ENCODE measurements around the gene FILIP1.

FILIP1 gene

DNA sequence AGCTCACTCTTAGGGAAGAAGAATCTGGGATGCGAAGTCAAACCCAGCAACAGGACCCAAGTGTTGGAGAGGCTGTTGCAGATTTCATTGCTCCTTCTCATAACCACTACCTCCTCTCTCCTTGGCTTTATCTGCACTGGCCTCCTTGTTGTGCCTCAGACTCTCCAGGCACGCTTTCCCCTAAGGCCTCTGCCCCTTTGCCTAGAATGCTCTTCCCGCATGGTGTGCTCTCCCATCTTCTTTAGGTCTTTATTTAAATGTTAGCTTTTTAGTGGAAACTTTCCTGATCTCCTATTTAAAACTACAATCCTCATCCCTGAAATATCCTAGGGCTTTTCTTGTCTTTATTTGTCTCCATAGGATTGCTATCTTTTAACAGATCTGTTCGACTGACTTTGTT, 114.1 kb downstream of the FILIP1 start:
- no peak for DNase-seq (ENCODE audit: low read depth)

DNA sequence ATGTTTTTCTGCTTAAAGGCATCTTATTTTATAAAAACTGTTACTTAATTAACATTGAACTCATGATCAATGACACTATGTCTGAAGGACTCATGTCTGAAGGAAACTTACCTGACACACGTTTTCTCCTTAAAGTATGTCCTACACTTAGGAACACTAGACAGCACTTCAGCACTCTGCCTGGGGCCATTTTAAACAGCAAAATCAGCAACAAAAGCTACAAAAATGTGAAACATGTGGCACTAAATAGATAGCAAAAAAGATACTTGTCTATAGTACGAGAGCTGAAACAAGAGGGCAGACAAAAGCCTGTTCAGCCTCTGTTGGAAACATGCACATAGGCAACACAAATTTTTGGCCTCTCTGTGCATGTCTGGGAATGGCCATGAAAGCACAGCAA, 115.5 kb downstream of the FILIP1 start:
- no peak for DNase-seq (ENCODE audit: low read depth)

DNA sequence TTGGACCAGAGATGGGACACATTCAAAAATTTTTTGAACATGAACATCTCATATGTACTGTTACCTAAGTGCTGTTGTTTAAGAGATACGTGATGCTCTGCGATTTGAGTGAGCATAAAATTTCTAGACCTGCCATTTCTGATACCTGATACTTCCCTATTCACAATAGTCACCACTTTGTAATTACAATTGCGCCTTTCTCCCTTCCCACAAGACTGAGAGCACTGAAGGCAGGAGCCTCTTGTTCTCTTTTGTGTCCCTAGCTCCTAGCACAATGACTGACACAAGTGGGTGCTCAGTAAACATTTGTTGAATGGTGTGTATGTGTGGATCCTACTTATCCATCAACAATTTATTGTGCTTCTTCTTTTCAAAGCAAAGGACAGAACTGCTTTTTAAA, 116.2 kb downstream of the FILIP1 start:
- no peak for DNase-seq (ENCODE audit: low read depth)

DNA sequence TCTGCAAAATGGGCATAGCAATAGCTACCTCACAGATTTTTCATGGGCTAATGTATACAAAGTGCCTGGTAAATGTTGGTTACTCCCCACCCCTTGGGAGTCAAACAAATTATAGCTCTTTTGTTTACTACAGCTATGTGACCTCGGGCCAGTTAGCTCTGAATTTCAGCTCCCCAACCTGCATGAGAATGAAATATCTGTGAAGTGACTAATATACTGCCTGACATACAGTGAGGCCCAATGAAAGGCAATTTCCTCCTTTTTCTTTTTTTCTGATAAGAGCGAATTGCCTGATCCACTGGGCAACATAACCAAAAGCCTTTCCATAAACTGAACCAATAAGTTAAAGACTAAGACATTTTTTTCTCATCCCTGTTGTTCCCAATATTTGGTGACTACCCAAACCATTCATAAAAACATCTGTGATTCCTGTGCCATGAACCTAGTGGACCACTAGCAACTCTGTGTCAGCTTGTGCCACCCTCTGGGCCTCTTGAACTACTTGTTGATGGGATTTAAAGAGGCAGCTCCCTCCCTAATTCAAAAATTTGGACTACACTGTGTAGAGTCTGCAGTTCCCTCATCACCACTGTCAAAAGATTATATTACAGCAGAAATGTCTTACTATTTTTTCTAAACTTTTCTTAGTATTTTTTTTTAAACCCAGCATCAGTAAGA, 117.1 kb downstream of the FILIP1 start:
- no peak for DNase-seq (ENCODE audit: low read depth)

DNA sequence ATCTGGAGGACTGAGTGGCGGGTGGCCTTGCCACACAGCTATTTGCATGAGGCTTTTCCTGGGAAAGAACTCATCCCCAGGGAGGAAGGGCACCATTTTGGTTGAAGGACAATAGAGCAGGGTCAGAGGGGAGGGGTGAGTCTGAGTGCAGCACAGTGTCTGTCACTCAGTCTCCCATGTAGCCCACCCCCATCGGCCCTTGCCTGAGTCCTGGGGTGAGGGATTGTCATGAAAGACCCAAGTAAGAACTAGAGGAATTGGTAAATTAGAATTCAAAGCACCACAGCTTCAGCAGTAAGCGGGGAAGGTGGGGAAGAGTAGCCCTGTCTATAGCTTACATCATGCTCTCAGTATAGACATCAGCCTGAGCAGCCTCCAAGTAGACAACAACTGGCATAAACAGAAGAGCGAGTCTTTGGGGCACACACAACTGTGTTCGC, 118.6 kb downstream of the FILIP1 start:
- DNase-seq (ENCODE audit: low read depth) = no peak

DNA sequence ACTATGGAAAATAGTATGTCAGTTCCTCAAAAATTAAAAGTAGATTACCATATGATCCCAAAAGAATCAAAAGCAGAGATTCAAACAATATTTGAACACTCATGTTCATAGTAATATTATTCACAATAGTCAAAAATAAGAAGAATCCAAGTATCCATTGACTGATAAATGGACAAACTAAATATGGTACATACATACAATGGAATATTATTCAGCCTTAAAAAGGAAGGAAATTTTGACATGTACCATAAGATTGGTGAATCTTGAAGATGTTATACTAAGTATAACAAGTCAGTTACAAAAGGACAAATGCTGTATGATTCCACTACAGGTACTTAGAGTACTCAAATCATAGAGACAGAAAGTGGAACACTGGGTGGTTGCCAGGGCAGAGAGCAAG, 120.7 kb downstream of the FILIP1 start:
- no peak for DNase-seq (ENCODE audit: low read depth)

DNA sequence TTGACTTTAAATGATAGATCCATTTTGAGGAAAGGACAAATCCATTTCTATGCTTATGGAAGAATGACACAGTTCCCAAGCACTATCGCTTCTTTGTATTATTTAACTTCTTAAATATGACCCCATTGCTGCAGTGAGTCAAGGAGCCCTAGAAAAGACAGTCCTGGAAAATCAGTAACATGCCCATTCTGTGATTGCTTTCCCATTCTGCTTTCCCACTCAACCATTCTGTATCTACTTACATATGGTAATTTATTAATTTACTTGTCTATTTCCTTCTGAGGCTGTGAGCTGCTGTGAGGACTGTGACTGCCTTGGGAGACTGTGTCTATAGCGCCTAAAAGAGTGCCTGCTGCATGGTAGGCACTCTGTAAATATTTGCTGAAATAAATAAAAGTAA, 123.6 kb downstream of the FILIP1 start:
- no peak for DNase-seq (ENCODE audit: low read depth)

DNA sequence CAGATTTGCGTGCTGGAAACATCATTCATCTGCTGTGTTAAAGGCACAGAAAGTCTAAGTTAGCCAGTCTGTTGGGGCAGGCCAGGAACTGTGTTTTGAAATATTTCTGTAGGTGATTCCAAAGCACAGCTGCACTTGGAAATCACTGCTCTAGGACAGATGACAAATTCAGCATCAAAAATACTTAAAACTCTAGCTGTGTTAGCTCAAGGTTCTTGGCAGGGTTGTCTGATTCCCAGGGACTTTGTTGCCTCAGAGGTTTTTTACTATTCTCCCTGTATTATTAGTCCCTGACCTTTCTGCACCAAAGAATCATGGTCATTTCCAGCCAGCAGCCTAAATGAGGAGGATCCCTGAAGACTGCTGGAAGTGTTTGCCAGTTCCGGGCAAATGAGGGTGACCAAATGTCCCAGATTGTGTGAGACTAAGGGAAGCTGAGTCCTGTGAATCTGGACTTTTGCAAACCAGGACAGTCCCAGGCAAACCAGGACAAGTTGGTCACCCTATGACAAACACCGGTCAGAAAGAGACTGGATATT, 124.7 kb downstream of the FILIP1 start:
- no peak for DNase-seq (ENCODE audit: low read depth)

DNA sequence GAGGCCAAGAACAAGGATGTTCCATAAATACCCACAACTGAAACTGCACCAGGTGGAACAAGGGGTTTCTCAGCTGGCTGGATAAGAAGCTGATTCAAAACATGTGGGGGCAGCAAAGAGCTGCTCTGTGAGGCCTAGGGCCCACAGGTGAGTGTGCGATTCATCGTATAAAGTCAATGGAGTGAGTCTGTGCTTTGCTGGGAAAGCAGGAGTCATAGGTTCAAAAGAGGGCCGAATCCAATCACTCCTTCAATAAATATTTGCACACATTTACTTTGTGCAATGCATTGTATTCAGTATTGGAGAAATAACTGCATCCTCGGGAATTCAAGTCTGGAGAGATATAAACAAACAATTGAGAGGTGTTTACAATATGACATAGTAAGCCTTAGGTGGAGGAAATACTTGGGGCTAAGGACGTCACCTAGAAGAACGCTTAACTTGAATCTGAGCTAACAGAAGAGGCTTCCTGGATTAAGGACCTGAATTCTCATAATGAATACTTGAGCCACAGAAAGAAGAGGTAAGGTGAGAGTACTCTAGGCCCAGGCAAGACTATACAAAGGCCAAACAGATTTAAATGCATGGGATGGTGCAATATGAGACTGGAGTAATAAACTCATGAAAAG, 125.3 kb downstream of the FILIP1 start:
- no peak for DNase-seq (ENCODE audit: low read depth)

DNA sequence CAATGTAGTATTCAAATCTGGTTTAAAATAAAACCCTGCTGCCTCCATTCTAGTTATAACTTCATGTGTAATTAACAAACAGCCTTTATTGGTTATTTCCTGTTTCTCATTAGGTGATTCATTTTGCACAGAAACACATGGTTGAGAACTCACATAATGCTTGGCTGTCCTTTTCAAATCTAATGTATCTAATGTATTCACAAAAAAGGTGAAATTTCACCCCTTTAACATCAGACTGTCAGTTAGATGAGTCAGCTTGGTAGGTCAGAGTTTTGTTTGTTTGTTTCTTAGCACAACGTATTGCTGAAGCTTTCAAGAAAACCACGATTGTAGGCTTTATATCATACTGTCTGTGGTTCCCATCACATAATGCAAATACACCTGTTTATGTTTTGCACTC, 130.3 kb downstream of the FILIP1 start:
- no peak for DNase-seq (ENCODE audit: low read depth)

DNA sequence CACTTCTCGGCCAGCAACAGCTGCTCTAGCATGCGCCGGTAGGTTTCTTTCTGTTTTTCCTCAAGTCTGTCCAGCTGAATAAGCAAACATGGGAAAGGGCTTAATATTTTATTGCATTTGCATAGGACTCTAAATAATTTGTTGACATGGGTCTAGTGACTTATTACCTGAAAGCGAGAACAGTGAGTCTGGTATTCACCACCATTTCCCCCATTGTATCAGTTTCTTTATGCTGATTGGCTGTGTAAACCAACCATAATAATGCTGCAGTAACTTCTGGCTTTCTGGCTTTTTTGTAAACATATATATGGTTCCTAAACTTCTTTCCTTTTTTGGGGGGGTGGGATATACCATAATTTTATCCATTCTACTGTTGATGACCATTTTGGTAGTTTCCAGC, 140.0 kb downstream of the FILIP1 start:
- DNase-seq (ENCODE audit: low read depth) = no peak

DNA sequence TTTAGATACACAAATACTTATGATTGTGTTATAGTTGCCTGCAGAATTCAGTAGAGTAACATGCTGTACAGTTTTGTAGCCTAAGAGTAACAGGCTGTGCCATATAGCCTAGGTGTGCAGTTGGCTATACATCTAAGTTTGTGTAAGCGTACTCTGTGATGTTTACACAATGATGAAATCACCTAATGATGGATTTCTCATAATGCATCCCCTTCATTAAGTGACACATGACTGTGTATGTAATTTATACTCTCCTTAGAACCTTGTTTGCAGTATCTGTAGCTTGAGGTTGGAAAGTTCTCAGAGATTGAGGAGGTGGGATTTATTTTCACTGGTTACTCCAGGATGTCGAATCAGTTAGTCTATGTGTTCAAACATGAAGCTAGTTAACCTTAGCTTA, 142.0 kb downstream of the FILIP1 start:
- no peak for DNase-seq (ENCODE audit: low read depth)

DNA sequence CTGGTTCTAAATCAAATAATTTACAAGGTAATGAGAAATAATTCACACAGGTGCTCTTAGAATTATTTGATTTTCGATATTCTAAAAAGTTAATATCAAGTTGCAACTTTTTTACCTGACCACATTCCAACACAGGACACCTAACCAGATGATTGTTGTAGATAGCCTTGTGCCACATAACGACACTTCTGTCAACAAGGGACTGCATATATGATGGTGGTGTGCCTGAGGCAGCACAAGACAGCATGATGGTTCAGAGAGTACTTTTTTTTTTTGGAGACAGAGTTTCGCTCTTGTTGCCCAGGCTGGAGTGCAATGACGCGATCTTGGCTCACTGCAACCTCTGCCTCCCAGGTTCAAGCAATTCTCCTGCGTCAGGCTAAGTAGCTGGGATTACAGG, 142.8 kb downstream of the FILIP1 start:
- DNase-seq (ENCODE audit: low read depth) = no peak

DNA sequence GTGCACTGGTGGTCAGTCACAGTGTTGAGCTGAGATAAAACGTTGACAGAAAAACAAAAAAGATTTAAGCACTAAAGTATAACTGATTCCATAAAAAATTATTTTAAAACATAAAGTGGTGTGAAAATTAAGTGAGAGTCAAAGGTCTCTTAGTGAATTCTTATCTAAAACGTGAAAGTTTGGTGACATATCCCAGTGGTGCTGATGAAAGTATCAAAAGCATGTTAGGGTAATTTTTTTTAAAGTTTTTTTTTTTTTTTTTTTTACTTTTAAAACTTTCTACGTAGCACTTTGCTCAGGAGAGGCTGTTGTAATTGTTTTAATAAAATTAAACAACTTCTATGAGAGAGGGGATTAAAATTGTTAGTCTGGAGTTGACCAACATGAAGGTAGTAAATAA, 143.4 kb downstream of the FILIP1 start:
- no peak for DNase-seq (ENCODE audit: low read depth)

DNA sequence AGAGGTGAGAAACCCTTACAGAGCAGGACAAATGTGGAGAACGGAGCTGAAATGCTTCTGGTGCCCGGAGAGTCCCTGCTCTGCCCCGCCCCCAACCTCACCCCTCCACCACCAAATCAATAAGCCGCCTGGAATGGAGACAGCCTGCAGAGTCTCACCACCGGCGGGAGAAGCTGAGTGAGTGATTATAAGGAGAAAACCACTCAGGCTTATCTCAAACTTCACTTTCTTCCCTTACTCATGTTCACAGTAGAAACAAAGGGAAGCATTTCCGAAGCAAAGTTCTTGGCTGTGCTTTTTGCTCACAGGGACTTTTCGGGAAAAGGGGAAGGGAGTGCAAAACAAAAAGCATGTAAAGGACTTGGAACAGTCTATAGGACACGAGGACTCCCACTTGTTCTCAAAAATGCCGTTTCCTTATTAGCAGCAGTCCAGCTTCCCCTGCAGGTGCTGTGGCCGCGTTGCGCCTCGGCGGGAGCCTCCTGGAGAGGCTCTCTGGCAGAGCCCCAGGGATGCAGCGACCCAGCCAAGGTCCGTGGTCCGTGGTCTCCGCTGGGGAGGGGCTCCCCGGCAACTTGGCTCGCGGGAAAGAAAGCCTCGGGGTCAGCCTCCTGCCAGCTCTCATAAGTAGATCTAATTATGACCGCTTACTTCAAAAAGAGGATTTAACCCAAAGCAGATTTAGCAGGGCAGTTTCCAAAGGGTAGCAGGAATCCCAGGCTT, 144.2 kb downstream of the FILIP1 start:
- DNase-seq (ENCODE audit: low read depth) = no peak

DNA sequence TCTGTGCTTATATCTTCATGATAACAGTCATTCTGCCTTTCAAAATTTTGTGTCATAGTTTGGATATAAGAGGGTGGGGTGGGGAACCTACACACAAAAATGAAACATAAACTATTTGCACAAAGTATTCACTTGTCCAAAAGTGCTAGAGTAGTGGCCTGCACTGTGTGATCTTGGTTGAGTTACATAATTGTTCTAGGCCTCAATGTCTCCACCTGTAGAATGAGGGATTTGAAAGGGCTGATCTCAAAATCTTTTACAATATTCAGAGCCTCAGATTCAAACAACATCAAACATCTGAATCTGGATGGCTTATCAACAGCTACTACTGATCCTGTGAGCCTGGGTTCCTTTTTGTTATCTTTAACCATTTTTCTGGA, 144.7 kb downstream of the FILIP1 start:
- DNase-seq (ENCODE audit: low read depth) = no peak

DNA sequence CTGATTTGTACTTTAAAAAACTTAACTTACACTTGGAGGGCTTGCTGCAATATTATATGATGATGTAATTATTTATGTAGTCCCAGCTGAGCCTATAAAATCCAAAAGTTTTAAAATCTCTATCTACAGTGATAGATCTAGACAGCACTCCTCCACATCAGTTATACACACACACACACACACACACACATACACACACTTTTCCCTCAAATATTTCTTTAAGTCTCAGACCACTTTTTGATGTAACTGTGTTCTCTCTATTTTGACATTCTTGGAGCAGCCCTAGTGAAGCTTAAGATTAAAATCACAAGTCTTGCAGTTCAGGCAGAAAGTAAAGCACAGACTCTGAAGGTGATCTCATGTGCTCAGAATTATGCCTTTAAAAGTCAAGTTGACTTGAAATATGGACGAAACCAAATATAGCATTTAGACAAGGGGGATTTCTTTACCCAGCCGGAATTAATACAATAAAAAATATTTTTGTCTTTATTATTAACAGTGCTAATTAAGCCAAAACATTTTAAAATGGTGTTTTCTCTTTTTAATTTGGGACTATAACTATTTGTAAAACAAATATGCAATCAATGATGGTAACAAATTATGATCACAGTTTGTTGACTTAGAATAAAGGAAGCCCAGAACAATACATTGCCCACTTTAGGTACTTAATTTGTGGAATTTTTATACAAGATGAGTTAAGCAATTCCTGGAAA, 145.5 kb downstream of the FILIP1 start:
- no peak for DNase-seq (ENCODE audit: low read depth)

DNA sequence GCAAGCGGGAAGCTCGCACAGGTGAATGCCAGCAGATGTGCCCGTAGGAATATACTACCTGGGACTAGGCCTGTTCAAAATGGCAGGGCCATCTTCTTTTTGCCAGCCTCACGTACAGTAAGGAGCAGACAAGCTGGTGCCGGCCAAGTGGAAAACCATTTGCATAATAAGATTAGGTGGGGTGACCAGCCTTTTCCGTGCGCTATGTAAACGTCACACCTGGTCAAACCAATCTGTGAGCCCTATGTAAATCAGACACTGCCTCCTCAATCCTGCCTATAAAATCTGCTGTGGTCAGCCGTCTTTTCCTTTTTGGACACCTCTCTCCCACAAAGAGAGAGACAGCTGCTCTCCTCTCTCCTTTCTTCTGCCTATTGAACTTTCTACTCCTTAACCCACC, 148.2 kb downstream of the FILIP1 start:
- no peak for DNase-seq (ENCODE audit: low read depth)

DNA sequence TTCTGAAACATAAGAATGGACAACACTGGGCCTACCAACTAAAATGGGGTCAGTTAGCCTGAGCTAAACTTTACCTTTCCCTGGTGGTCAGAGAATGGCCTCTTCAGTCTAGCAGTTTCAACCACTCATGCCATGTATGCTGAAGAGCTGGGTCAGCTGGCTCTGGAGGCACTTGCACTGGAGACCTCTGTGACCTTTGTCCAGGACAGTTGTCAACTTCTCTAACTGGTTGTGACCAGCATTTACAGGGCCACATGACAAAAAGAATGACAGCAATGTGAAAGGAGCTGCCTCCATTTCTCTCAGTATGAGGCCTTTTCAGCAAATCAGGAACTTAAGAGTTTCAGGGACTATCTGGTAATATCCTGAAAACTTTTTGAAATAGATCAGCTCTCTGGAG, 149.1 kb downstream of the FILIP1 start:
- no peak for DNase-seq (ENCODE audit: low read depth)

DNA sequence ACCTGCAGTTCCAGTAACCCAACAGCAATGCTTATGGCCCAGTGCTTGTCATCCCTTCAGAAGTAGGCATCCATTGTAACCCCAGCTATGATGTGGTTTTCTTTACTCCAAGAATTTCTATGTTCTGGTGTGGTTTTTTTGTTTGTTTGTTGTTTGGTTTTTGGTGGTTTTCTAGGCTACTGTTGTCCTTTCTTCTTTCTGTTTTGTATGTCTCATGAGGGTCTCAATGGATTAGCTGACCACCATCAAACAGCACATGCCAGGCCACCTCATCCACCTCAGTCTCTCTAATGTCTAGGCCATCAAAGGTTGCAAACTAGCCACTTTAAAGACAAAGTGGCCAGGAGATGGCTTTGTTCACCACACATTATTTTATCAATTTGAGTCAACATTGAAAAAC, 149.6 kb downstream of the FILIP1 start:
- no peak for DNase-seq (ENCODE audit: low read depth)

DNA sequence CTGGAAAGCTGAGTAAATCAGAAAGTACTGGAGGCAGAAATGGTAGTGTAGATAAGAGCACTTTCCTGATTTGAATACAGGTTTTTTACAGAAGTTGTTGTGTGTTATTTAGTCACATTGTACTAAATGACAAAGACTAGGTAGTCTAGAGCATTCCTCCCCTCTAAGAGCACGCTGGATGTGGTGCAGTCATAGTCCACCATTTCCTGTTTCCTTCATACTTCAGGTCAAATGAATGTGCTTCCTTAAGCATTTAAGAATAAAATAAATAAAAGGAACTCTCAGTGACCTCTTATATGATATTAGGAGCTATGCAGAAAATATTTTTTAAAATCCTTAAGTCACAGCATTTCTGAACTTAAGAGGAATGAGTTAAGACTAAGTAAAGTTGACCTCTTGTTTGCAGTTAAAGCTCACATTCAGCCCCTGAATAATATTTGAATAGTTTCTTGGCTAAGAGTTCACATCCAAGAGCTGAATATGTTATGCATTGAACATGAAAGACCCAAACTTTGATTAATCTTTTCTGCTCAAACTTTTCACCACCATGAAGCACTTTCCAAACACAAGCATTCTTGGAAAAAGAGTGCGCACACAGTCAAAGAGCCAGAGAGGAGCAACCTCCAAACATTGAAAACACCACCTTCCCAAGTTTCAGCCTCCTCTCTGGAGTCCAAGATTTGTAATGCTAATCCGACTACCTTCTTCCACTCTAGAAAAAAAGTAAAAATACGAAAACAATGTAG, 155.6 kb downstream of the FILIP1 start:
- DNase-seq (ENCODE audit: low read depth) = no peak

Data from activated T-cell treated with anti-CD3 and anti-CD28 coated beads for 24 hours (primary cell).